Measurements from ENCODE around the gene ASTN2.

DNA sequence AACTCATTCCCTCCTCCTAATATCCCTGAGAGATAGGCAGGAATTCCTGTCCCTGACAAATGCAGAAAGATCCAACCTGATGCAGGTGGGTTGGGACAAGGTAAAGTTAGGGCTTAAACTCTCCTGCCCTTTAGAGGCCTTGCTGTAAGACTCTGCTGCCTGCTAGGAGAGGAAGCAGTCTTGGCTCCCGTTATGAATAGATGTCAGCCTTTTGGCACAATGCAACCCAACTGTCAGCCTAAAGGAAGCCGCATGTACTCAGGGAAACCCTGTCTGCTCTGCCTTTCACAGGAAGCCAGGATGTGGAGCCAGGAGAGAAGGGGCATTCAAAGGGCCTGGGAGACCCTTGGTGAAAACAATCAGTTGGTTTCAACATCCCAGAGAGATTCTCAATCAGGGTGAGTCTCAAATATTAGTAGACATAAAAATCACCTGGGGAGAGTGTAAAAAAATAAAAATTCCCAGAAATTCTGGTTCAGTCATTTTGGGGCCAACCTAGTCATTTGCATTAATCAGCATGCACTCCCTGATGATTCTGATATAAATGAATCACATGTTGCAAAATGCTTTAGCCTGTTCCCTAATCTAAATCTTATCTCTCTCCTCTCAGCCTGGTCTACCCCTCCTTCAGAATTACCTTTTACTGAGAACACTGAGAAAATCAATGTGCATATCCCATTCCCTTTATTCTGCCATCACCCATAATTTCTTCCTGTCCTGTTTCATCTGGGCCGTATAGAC, 864.0 kb downstream of the ASTN2 start:
- TF ChIP-seq, protein P1, sequence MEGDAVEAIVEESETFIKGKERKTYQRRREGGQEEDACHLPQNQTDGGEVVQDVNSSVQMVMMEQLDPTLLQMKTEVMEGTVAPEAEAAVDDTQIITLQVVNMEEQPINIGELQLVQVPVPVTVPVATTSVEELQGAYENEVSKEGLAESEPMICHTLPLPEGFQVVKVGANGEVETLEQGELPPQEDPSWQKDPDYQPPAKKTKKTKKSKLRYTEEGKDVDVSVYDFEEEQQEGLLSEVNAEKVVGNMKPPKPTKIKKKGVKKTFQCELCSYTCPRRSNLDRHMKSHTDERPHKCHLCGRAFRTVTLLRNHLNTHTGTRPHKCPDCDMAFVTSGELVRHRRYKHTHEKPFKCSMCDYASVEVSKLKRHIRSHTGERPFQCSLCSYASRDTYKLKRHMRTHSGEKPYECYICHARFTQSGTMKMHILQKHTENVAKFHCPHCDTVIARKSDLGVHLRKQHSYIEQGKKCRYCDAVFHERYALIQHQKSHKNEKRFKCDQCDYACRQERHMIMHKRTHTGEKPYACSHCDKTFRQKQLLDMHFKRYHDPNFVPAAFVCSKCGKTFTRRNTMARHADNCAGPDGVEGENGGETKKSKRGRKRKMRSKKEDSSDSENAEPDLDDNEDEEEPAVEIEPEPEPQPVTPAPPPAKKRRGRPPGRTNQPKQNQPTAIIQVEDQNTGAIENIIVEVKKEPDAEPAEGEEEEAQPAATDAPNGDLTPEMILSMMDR (IDR thresholded peaks at IDR 0.05; ENCODE audit: low read depth, low read length) = no peak
- TF ChIP-seq POLR2A (IDR thresholded peaks at IDR 0.05; ENCODE audit: extremely low read depth, insufficient read length) = no peak
- no peak for TF ChIP-seq MYC (IDR thresholded peaks at IDR 0.05; ENCODE audit: low read depth, low read length)
